PFSK-1 (cell line): ENCODE measurements around the gene ZNF267. TPM values are rescaled to one million over a fixed set of nuclear protein-coding genes. Genes with fewer than 3 reads are reported as not detected.
A peak's percentile ranks its signal among the peaks of the same experiment; 100 is the strongest.

ENCODE experiments used
- FOXP2 ChIP-seq: optimal IDR thresholded peaks from 2 replicates; pipeline ENCODE3; 2011; ENCODE audit warnings: borderline replicate concordance, control low read depth, inconsistent platforms; ENCODE audit not compliant: insufficient read depth; ENCODE audit errors: extremely low read length, extremely low read depth
- POLR2AphosphoS5 ChIP-seq: IDR thresholded peaks from 2 replicates; pipeline ENCODE4 v1.6.1; 2012; ENCODE audit warnings: low read depth, mild to moderate bottlenecking, control low read depth, low read length, moderate library complexity
- SIN3A ChIP-seq: IDR thresholded peaks from 2 replicates; pipeline ENCODE4 v1.6.1; 2012; ENCODE audit warnings: mild to moderate bottlenecking, low read length, moderate library complexity, borderline replicate concordance; ENCODE audit not compliant: insufficient read depth
- TAF1 ChIP-seq: IDR thresholded peaks from 2 replicates; pipeline ENCODE4 v1.6.1; 2012; ENCODE audit warnings: low read length, control low read depth, borderline replicate concordance; ENCODE audit not compliant: insufficient read depth
- polyA plus RNA-seq: library from polyadenylated mRNA; unstranded; fragments of >200 nt; gene quantifications from one replicate; pipeline ENCODE4 v1.2.1, GENCODE V29; 2012; ENCODE audit warnings: low read depth, missing spikeins; ENCODE audit not compliant: insufficient read length
- TF ChIP-seq, protein P1 (sequence below), 2 experiments: IDR thresholded peaks; 2 replicates each; pipeline versions ENCODE4 v1.6.1 to v1.8.0; 2011 to 2012; ENCODE audit warnings: low read depth in 2 of 2, low read length in 2 of 2, control low read depth in 1 of 2, inconsistent platforms in 1 of 2, mild to moderate bottlenecking in 1 of 2, moderate library complexity in 1 of 2; ENCODE audit not compliant: insufficient read depth in 1 of 2

The ZNF267 gene
- polyA plus RNA-seq, result 2.5 TPM

DNA sequence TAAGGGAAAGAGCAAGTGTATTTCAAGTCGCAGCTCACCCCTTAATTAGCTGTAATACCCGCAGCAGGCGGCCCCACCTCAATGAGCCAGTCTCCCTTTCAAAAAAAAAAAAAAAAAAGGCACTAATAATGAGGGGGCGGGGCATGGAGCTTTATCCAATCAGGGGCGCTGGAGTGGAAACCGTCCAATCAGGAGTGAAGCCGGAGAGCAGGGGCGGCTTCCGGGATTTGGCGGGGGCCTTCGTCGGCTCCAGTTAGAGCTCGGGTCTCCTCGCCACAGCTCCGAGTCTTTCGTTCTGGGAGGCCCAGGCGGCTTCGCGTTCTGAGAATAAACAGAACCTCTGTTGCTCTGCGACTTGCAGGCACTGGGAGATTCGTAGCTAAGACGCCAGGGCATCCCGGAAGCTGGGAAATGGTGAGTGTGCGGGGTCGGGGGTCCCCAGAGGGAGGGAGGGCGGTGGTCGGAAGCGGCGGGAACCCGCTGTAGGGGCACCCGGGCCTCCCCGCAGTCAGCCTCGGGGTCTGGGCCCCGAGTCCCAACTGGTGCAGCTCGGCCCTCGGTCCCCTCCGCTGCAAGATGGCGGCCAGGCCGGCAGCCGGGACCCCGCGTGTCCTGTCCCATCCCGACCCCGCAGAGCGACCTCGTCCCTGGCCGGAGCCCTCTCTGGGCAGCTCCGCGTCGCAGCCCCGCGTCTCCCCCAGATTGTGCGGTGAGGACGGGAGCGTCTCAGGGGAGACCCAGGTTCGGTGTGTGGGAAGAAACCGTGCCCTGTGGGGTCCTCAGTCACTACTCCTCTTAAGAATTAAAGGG, at the start of gene ZNF267:
Gene ZNF267 (plus strand): TSS at position 252 of the 810 bp plus-strand sequence. CDS start 160 bp downstream, at position 412.
- TF ChIP-seq TAF1 (peak; percentile 89), FOXP2 (no peak), SIN3A (no peak), POLR2AphosphoS5 (peak; percentile 87)
- TF ChIP-seq, protein P1, sequence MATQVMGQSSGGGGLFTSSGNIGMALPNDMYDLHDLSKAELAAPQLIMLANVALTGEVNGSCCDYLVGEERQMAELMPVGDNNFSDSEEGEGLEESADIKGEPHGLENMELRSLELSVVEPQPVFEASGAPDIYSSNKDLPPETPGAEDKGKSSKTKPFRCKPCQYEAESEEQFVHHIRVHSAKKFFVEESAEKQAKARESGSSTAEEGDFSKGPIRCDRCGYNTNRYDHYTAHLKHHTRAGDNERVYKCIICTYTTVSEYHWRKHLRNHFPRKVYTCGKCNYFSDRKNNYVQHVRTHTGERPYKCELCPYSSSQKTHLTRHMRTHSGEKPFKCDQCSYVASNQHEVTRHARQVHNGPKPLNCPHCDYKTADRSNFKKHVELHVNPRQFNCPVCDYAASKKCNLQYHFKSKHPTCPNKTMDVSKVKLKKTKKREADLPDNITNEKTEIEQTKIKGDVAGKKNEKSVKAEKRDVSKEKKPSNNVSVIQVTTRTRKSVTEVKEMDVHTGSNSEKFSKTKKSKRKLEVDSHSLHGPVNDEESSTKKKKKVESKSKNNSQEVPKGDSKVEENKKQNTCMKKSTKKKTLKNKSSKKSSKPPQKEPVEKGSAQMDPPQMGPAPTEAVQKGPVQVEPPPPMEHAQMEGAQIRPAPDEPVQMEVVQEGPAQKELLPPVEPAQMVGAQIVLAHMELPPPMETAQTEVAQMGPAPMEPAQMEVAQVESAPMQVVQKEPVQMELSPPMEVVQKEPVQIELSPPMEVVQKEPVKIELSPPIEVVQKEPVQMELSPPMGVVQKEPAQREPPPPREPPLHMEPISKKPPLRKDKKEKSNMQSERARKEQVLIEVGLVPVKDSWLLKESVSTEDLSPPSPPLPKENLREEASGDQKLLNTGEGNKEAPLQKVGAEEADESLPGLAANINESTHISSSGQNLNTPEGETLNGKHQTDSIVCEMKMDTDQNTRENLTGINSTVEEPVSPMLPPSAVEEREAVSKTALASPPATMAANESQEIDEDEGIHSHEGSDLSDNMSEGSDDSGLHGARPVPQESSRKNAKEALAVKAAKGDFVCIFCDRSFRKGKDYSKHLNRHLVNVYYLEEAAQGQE (IDR thresholded peaks at IDR 0.05; ENCODE audit: insufficient read depth in 1 of 2, low read depth in 2 of 2, low read length in 2 of 2), result no peak

GRCh38 chr16:31833047-31833446, 40.6 kb upstream of the ZNF267 start:
- no peak for TF ChIP-seq TAF1
- no peak for TF ChIP-seq FOXP2
- no peak for TF ChIP-seq SIN3A
- TF ChIP-seq POLR2AphosphoS5, result no peak
- TF ChIP-seq, protein P1 (IDR thresholded peaks at IDR 0.05; ENCODE audit: insufficient read depth in 1 of 2, low read depth in 2 of 2, low read length in 2 of 2), result no peak

GRCh38 chr16:31842864-31843263, 30.7 kb upstream of the ZNF267 start:
- TF ChIP-seq FOXP2, result no peak
- TF ChIP-seq TAF1, result no peak
- TF ChIP-seq SIN3A, result no peak
- no peak for TF ChIP-seq POLR2AphosphoS5
- TF ChIP-seq, protein P1 (IDR thresholded peaks at IDR 0.05; ENCODE audit: insufficient read depth in 1 of 2, low read depth in 2 of 2, low read length in 2 of 2), result no peak

- TF ChIP-seq SIN3A (no peak), TAF1 (no peak), FOXP2 (no peak), POLR2AphosphoS5 (no peak)
- TF ChIP-seq, protein P1 (IDR thresholded peaks at IDR 0.05; ENCODE audit: insufficient read depth in 1 of 2, low read depth in 2 of 2, low read length in 2 of 2), result no peak
Observed at GRCh38 chr16:31853291-31853690, 20.3 kb upstream of the ZNF267 start.
